ENCODE results near the gene PDCD7. TPM values are rescaled to one million over a fixed set of nuclear protein-coding genes. Genes with fewer than 3 reads are reported as not detected.
"Not testable (repeated sequence)": the region's sequence is repeated elsewhere in the genome, so short reads cannot be mapped to it uniquely, and the experiment has no call there.

The PDCD7 gene
- polyA plus RNA-seq, 2 of the 4 experiments (the other 2 are of a cell fraction): 19.0 to 23.7 TPM

GRCh38 chr15:65137089-65137488, 3.5 kb upstream of the PDCD7 start:
- peaks cover 20% of the 10 kb centered on the region for H3K9me3 ChIP-seq
- peak; percentile 95 for TF ChIP-seq ZFP36 (IDR thresholded peaks at IDR 0.05; ENCODE audit: borderline replicate concordance, partially characterized antibody)
- DNase-seq (ENCODE audit: low read depth in 1 of 2, low spot score in 1 of 2); H3K4me1 ChIP-seq; H3K27ac ChIP-seq; H3K4me3 ChIP-seq; ATAC-seq; FAIRE-seq; POLR2A ChIA-PET; H3K4me2 ChIP-seq: not testable (repeated sequence)
- WGBS (ENCODE audit: missing lambda C conversion rate): 68% methylated on average over 7 of the region's 7 CpGs
- CTCF ChIA-PET: interaction anchor here (0.6 kb wide), 1 partner anchor 1681 kb away, joined by 4 read pairs; no protein-coding TSS in a partner anchor

- FAIRE-seq: no peak
- Histone ChIP-seq H3K9me3 (peaks cover 20% of the 10 kb centered on the region), H3K27ac (no peak overlapping the region; a peak in 1 of 6 replicates), H3K4me3 (peak overlapping the region; percentile 81; the same call in 2 of the 3 replicates), H3K4me1 (peaks cover 11% of the 10 kb centered on the region), H3K4me2 (peak overlapping the region; percentile 90)
- no peak for ATAC-seq
- WGBS (ENCODE audit: missing lambda C conversion rate): 92% methylated on average over 5 of the region's 8 CpGs
- no peak for DNase-seq (ENCODE audit: low read depth in 1 of 2, low spot score in 1 of 2)
- TF ChIP-seq NR3C1 (IDR thresholded peaks at IDR 0.05) (no peak), EP300 (IDR thresholded peaks at IDR 0.05) (no peak), MYC (IDR thresholded peaks at IDR 0.05; ENCODE audit: borderline replicate concordance, low read length) (no peak), PHF8 (IDR thresholded peaks at IDR 0.05; ENCODE audit: borderline replicate concordance, low read depth) (no peak), ZC3H11A (IDR thresholded peaks at IDR 0.05) (no peak), ELK1 (IDR thresholded peaks at IDR 0.05; ENCODE audit: low read depth, low read length) (no peak), GATA3 (IDR thresholded peaks at IDR 0.05; ENCODE audit: borderline replicate concordance) (no peak), HOXA7 (CRISPR knock-in tag; IDR thresholded peaks at IDR 0.05) (no peak), CBX8 (IDR thresholded peaks at IDR 0.05) (no peak), SMC3 (IDR thresholded peaks at IDR 0.05) (no peak), RAD21 (conservative IDR thresholded peaks at IDR 0.05 in 1 of 2, IDR thresholded peaks at IDR 0.05 in 1 of 2) (no peak), RFX5 (IDR thresholded peaks at IDR 0.05) (no peak), MAX (IDR thresholded peaks at IDR 0.05) (no peak), FOSL2 (IDR thresholded peaks at IDR 0.05) (no peak), FOSL2 (CRISPR knock-in tag; IDR thresholded peaks at IDR 0.05) (no peak), HOXB13 (CRISPR knock-in tag; IDR thresholded peaks at IDR 0.05; ENCODE audit: low read depth) (no peak), JUN (IDR thresholded peaks at IDR 0.05) (no peak), BHLHE40 (IDR thresholded peaks at IDR 0.05; ENCODE audit: low read depth, low read length) (no peak)
- POLR2A ChIA-PET: interaction anchor here (0.5 to 1.3 kb wide), 3 partner anchors 50 to 707 kb away, joined by 3 to 7 read pairs (median 3); partner anchors contain the start of gene CLPX
- CTCF ChIA-PET: interaction anchor here (0.8 to 1.2 kb wide), 4 partner anchors 14 to 251 kb away, joined by 3 read pairs; no protein-coding TSS in a partner anchor
Observed at GRCh38 chr15:65134538-65134937, 930 bp upstream of the PDCD7 start.

- H3K27ac ChIP-seq: peak overlapping the region; percentile 78 to 86
- 2% methylated on average over 22 of the region's 93 CpGs for WGBS (ENCODE audit: missing lambda C conversion rate)
- POLR2A ChIA-PET: interaction anchor here (0.7 to 1.3 kb wide), 2 partner anchors 52 to 384 kb away, joined by 5 to 7 read pairs; partner anchors contain the start of genes CLPX and DPP8
- TF ChIP-seq POLR2A (IDR thresholded peaks at IDR 0.05; ENCODE audit: low read length) (peak; percentile 29; the same call in 1 of the 2 replicates), CHD2 (IDR thresholded peaks at IDR 0.05; ENCODE audit: low read length, partially characterized antibody) (peak; percentile 57), E2F6 (IDR thresholded peaks at IDR 0.05; ENCODE audit: borderline replicate concordance, low read depth) (peak; percentile 14; the same call in 1 of the 2 replicates), REST (IDR thresholded peaks at IDR 0.05) (0 out of 2 replicates have a peak, but pooled peaks have one; percentile 38), JUNB (IDR thresholded peaks at IDR 0.05) (no peak), ATOH8 (CRISPR knock-in tag; IDR thresholded peaks at IDR 0.05; ENCODE audit: low read depth) (no peak), CBX2 (IDR thresholded peaks at IDR 0.05; ENCODE audit: borderline replicate concordance, low read depth) (no peak), FOXS1 (CRISPR knock-in tag; IDR thresholded peaks at IDR 0.05) (0 out of 2 replicates have a peak, but pooled peaks have one; percentile 32), MAX (IDR thresholded peaks at IDR 0.05) (peak; percentile 33; the same call in 1 of the 2 replicates)
Observed at GRCh38 chr15:65132878-65133547, 595 bp downstream of the PDCD7 start.

More at GRCh38 chr15:65132878-65133547, 595 bp downstream of the PDCD7 start:
- Histone ChIP-seq H3K4me1 (peaks cover 11% of the 10 kb centered on the region), H3K4me3 (peak overlapping the region; percentile 81), H3K4me2 (peak overlapping the region; percentile 90), H3K9me3 (peaks cover 18% of the 10 kb centered on the region)
- peak; percentile 55 to 75 for DNase-seq (ENCODE audit: low read depth in 1 of 2, low spot score in 1 of 2)
- FAIRE-seq: no peak
- CTCF ChIA-PET: interaction anchor here (1.3 kb wide), 1 partner anchor 16 kb away, joined by 3 read pairs; no protein-coding TSS in a partner anchor
- ATAC-seq: peak; percentile 76 to 80
